Measurements from ENCODE around the gene LRRC74B.
A peak's percentile ranks its signal among the peaks of the same experiment; 100 is the strongest.
"Not testable (repeated sequence)": the region's sequence is repeated elsewhere in the genome, so short reads cannot be mapped to it uniquely, and the experiment has no call there.

The LRRC74B gene

GRCh38 chr22:21032037-21032867 is 13.5 kb upstream of the LRRC74B start, which contains the start of gene SLC7A4:
TSS of gene SLC7A4 (minus strand) at chr22:21032561. CDS start at chr22:21031812, 749 bp downstream.
- DNase-seq (ENCODE audit: low spot score), result peak; percentile 55

DNA sequence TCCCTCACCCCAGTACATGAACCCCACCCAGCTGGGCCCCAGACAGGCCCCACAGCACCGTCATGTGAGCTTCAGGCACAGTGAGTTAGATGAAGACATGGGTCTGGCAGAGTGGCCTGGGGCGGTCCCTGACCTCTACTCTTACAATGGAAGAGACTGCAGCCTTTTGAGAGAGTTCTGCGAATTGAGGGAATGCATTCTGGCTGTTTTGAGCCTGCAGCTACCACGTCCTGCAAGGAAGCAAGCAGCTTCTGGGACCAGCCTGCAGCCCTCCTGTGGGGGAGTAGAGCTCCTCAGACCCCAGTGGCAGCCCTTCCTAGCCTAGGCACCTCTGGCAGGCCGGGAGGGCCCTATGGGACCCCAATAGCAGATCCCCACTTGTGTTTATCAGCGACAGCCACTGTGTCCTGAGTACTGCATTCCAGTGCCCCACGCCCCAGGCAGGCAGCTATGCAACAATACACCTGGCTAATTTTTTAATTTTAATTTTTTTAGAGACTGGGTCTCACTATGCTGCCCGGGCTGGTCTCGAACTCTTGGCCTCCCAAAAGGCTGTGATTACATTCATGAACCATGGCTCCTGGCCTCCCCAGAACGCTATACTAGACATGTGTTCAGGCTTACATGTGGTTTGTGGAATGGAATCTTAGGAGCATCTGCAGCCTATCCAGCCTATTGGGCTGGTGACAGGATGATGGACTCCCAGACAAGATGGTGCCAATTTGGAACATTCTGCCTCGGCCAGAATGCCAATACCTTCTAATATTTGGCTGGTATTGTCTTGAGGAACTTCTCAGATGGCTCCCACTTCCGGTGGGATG is 12.7 kb upstream of the LRRC74B start:
- DNase-seq (ENCODE audit: low spot score), result no peak

DNA sequence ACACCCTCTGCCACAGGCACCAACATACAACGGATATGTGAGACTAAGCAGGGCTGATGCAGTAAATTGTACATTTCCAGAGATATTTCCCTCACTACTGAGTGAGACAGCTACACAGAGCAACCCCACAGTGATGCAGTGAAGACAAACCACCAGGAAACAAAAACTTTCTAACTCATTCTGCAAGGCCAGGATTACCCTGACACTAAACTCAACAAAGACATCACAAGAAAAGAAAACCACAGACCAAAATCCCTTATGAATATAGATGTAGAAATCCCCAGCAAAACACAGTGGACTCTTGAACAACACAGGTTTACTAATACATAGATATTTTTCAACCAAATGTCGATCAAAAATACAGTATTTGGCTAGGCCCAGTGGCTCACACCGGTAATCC is 11.9 kb upstream of the LRRC74B start:
- no peak for DNase-seq (ENCODE audit: low spot score)

- DNase-seq (ENCODE audit: low spot score), result no peak
Observed at GRCh38 chr22:21034989-21035388, 10.8 kb upstream of the LRRC74B start.

DNA sequence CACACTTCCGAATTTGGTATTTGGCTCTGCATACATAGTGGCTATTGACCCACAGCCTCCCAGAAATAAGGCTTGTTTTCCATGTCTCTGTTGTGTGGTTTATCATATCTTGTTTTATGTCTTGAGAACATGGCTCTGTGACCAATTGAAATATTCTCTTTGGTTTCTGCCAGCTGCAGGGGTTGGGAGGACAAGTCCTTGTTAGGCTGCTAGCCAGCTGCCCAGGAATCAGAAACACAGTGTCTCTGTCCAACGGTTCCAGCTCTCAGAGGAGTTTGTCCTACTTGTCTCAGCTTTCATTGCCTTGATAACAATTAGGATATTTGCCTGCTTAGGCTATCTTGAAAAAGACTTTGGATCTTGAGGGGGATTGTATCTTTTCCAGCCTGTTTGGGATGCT is 7.3 kb upstream of the LRRC74B start:
- no peak for DNase-seq (ENCODE audit: low spot score)

GRCh38 chr22:21039158-21039557 is 6.6 kb upstream of the LRRC74B start:
- not testable (repeated sequence) for DNase-seq (ENCODE audit: low spot score)

DNA sequence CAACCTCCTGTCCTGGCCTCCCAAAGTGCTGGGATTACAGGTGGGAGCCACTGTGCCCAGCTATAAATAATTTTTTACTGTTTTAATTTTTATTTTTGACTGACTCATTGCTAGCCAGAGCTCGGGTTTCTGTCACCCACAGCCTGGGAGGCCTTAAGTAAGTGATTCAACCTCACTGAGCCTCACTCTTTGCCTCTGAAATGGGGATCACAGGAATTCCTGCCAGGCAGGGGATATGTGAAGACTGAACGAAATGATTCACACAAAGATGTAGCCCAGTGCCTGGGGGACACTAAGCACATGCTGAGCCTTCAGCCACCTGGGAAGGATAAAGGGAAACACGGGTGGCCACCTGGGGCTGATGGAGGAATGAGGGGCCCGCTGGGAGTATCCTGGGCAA is 3.8 kb upstream of the LRRC74B start:
- DNase-seq (ENCODE audit: low spot score), result no peak

DNA sequence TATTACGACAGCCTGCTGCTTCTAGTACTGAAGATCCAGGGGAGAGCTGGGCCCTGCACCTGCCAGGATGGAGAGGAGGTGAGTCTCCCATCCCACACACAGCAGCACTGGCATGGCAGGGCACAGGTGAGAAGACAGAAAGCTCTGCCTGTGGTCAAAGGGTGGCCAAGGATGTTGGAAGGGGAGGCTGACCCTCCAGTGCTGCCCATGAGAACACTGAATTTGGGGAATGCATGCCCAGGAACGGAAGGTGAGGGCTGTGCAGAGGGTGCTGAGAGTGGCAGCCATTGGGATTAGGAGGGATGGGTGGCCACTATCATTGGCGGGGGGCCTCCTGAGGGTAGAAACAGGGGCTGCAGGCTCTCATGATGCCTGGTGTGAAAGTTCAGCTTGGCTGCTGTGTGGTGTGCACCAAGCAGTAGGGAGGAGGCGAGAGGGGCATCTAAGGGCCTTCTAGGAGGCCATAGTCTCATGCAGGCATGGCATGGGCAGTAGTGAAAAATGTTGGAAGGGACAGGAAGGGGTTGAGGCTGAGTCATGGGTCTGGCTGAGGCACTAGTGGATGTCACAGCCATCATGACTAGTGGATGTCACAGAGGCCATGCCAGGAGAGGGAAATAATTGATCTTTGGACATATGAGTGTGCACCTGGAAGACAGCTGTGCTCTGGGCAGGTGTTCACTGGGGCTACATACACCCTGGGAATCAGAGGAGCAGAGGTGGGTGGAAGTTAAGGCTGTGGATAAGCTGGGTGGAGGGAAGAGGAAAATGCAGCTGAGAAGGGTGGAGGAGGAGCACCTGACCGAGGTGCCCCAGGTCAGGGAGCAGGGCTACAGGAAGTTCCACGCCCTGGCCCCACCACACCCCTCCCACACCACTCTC is 2.5 kb upstream of the LRRC74B start:
- DNase-seq (ENCODE audit: low spot score), result peak; percentile 74

- no peak for DNase-seq (ENCODE audit: low spot score)
Observed at GRCh38 chr22:21043860-21044535, 1.7 kb upstream of the LRRC74B start.

DNA sequence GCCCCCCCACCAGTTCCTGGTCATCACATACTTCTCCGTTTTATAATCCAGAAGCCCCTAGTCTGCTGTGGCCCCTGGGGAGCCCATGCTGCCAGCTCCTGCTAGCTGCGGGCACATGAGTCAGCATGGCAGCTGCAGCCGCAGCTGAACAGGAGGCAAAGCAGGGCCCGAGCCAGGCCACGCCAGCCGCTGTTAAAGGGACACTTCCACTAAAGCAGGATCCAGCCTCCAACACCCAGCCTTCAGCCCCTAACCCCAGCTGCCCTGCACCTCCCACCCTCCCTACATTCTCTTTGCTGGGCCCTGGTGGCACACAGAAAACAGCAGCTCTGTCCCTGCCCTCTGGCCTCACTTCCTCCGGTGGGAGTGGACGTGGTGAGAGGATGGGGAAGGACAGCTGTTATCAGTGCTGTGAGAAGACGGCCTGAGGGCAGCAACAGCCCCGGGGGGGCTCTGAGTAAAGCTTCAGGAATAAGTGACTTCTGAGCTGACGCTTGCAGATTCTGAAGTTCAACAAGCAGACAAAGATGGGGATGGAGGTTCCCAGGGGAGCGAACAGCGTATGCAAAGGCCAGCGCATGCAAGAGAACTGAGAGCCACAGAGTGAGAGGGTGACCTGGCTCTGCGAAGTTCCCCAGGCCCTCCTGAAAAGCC is 688 bp upstream of the LRRC74B start:
- no peak for DNase-seq (ENCODE audit: low spot score)

- no peak for DNase-seq (ENCODE audit: low spot score)
Observed at GRCh38 chr22:21047035-21047661, 1.4 kb downstream of the LRRC74B start.

- no peak for DNase-seq (ENCODE audit: low spot score)
Observed at GRCh38 chr22:21047730-21048129, 2.0 kb downstream of the LRRC74B start.

DNA sequence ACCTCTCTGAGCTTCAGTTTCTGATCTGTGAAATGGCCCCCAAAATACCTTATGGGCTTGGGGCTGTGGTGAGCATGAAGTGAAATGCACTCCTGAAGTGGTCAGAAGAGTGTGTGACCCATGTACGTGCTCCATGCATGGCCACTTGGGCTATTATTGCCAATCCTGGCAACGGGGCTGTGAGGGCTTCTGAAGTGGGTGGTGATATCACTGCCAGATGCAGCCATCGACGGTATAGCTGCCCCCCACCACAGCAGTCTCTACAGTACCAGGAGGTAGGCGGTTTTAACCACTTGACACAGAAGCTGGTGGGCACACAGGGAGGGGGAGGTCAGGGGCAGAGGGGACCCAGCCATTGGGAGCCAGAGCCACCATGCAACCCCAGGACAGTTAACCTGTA is 2.7 kb downstream of the LRRC74B start:
- DNase-seq (ENCODE audit: low spot score), result not testable (repeated sequence)

DNA sequence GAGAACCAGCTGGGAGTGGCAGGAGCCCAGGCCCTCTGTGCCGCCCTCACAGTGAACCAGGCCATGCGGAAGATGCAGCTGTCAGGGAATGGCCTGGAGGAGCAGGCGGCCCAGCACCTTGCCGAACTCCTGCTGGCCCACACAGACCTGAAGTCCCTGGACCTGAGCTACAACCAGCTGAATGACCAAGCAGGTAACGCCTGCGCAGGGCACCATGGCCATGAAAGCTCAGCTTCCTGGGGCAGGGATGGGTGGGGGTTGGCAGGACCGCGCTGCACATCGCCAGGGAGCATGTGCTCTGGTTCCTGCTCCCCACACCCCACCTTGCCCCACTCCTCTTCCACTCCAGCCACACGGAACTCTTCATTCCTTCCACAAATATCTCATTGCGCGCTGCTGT is 3.2 kb downstream of the LRRC74B start:
- not testable (repeated sequence) for DNase-seq (ENCODE audit: low spot score)

GRCh38 chr22:21051145-21051830 is 5.5 kb downstream of the LRRC74B start:
- DNase-seq (ENCODE audit: low spot score), result no peak

DNA sequence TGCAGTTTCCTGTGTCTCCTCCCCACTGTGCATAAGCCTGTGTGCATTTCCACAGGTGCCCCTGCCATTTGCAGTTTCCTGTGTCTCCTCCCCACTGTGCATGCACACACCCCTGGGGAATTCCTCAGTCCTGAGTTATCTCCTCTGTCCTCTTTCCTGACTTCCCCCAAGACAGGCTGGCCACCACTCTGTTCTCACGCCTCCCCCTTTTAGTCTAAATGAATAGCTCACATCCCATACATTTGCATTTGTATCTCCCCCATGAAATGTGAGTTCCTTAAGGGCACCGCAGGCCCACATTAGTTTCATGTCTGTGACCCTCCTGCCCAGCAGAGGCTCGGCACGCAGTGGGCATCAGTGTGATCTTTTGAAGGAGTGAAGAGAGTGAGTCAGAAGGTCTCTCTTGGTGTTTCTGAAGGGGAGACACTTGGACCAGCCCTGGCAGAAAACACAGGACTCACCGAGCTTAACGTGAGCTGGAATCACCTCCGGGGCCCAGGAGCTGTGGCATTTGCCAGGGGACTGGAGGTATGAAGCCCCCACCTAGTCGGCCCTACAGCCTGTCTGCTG is 6.2 kb downstream of the LRRC74B start:
- DNase-seq (ENCODE audit: low spot score), result no peak

GRCh38 chr22:21052715-21053459 is 7.1 kb downstream of the LRRC74B start:
- DNase-seq (ENCODE audit: low spot score), result no peak

DNA sequence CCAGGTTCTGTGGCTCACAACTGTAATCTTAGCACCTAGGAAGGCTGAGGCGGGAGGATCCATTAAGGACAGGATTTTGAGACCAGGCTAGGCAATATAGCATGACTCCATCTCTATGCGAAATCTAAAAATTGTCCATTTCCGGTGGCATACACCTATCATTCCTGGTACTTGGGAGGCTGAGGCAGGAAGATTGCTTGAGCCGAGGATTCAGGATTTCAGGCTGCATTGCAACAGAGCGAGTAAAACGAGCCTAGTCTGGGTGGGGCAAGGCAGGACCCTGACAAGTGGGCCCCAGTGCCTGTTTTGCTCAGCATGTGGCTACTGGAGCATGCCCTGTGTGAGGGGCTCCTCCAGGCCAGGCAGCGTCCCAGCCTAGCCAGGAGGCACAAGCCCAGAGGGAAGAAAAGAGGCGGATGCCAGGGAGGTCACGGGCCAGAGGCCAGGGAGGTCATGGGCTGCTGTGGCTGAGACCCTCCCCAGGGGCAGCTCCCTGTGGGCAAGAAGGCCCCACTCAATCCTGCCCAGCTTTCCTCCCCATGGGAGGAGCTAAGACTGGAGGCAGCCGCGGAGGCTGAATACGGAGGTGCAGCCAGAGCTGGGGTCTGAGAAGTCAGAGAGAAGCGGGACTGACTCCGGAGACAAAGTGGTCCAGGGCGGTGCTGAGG is 8.4 kb downstream of the LRRC74B start:
- DNase-seq (ENCODE audit: low spot score), result no peak
